GM18519 (cell line): Measurements from ENCODE around the gene ACTBL2.
"Not testable (repeated sequence)": the region's sequence is repeated elsewhere in the genome, so short reads cannot be mapped to it uniquely, and the experiment has no call there.

Experiments used
- ATAC-seq: cut with Tn5 transposase; IDR thresholded peaks from one replicate; pipeline ENCODE4 v1.9.1; 2021; ENCODE audit warnings: mild to moderate bottlenecking, moderate library complexity; ENCODE audit not compliant: unreplicated experiment, low FRiP score

ACTBL2 gene

DNA sequence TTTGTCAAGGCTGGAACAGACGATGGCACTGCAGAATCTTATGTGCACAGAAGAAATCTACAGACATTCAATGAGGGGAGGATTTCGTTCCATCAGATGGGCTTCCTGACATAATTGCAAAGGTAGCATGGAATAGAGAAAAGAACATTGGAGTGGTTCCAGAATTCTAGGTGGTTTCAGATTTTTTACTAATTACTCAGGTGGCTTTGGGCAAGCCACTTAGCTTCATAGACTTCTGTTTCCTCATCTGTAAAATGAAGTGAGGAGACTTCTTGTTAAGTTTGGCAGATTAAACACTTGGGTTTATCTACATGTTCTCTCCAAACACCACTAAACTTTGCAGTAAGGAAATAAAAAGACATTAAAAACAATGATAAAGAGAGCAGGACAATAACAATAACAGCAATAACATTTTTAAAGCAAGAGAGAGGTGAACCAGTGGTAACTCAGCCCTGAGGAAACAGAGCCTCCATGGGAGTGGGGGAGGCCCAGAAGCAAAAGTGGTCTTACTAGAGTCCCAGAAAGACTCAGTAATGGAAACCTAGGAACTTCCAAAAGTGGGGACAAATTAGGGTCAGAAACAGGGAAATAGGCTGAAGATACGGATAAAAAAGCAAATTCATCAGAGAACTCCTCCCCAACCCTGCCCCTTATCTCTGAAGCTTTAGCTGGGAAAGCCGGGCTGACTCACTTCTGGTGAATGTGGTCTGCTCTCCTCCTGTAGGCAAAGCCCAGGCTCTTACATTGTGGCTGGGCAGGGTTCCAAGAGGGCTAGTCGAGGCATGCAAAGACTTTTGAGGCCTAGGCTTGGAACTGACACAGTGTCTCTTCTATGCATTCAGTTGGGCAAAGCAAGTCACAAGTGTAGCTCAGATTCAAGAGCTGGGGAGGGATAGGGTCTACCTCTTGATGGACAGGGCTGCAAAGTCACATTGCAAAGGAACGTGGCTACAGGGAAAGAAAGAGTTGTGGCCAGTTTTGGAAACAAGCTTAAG lies 11.8 kb upstream of the ACTBL2 start:
- peak; percentile 33 for ATAC-seq

DNA sequence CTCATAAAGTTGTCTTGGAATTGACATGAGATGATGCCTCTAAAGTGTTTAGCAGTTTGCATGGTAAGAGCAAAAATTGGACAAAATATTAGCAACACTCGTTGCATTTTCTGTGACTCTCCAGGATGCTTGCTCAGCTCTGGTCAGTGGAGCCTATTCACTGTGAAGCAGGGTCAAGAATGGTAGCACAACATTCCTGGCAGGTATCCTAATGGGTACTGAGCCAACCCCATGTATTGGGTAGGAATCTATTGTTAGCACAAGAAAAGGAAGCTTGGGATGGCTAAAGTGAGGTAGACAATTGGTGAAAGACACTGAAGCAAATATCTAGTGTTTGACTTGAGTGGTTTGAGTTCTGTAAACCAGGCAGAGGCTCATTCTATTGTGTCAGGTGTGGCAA lies 10.4 kb upstream of the ACTBL2 start:
- no peak for ATAC-seq

DNA sequence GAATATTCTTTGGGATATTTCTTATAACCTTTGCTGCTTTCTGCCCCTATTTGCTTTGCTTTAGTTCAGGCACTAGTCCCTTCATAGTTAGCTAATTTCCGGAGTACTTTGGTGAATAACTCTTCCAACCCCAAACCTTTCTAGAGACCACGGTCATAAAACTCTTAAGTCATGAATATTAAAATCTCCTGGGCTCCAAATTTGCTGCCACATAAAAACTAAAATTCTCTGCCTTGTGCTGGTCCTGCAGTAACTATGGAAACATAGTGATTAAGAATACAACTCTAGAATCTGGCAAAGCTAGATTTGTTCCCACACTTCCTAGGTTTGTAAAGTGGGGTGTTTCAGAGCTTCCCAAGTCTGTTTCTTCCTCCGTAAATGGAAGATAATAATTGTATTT lies 10.0 kb upstream of the ACTBL2 start:
- ATAC-seq = no peak

DNA sequence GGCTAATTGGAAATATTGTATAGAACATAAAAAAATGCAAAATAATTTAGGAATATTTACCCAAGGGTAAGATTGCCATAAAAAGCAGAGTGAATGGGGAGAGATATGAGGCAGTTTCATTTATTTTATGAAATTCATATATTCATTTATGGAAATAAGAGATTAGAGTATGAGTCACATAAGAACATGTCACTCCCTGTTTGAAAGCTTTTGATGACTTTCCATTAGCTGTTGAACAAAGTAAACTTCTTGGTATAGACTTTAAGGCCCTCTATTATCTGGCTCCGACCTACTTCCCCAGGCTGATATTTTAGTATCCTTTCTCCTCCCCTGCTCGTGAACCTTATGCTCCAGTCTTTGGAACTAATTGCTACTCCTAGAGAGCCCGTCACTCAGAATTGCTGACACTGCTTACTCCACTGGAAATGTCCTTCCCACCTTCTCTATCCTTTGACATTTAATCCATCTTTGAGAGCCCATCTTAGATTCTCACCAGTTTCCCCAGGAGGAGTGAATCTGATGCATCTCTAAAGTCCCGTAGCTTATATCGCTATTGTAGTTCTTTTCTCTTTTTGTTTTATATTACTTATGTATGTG lies 8.9 kb upstream of the ACTBL2 start:
- ATAC-seq = no peak

DNA sequence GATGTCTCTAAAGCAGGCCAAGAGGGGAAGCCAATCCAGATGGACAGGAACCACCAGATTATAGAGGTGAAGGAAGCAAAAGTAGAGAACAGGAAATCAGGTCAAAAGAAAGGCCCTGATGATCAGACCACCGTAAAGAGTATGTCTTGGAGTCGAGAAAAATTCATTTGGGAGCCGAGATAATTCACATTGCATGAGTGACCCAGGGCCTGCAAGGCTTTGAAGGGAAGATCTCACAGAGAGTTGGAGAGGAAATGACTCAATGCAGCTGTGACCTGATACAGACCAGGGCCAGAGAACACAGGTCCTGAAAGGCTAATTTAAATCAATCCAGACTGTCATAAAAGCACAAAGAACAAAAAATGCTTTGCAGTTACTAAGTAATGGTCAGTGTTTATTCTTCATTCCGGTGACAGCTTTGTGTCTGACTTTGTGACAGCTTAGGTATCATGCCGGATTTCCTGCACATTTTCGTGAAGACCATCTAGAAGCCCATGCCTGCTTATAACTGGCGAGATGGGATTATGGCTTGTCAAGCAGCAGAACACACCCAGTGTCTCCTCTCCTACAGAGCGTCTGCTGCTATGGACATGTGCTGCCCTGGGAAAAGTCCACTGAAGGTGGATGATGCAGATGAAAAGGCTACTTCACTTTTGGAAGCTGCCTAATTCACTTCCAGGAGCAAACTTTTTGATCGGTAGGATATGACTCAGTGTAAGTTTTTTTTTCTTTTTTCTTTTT lies 5.8 kb upstream of the ACTBL2 start:
- no peak for ATAC-seq

DNA sequence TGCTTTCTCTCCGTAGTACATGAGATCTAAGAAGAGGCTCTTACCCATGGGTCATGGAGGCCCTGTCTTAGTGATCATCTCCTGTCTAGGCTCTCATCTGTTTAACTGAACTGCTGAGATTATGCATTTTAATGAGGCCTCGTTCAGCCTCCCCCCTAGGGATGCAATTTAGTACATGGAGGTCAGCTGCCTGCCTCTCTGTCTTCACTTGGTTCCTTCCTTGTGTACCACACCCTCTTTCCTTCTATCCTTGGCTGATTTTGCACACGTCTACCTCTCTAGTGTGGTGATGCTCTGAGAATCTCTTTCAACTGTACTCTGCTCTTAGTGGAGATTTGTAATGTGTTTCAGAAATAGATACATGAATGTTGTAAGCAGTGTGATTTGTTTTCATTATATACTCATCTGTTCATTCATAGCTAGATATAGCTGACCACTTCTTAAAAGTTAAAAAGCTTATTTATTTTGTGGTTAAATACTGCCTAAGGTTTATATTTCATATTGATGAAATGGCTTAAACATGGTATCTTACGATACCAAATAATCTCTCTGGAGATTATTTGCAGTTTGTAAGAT lies 3.5 kb upstream of the ACTBL2 start:
- ATAC-seq = no peak

DNA sequence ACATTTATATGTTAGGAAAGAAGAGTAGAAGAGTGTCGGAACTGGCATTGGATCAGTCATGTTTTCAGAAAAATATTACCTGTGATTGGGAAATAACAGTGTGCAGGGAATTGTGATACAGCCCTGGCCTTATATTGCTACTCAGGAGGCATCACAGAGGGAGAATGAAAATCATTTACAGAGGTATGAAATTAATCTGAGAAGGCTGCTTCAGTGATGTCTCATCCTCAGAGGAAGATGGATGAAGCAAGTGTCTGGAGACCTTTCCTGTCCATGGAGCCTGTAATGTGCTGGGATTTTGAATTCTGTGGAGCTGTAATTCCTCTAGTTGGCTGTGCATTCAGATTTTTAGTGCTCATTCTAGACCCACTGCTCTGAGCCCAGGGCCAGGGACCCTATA lies 3.8 kb downstream of the ACTBL2 start:
- no peak for ATAC-seq

DNA sequence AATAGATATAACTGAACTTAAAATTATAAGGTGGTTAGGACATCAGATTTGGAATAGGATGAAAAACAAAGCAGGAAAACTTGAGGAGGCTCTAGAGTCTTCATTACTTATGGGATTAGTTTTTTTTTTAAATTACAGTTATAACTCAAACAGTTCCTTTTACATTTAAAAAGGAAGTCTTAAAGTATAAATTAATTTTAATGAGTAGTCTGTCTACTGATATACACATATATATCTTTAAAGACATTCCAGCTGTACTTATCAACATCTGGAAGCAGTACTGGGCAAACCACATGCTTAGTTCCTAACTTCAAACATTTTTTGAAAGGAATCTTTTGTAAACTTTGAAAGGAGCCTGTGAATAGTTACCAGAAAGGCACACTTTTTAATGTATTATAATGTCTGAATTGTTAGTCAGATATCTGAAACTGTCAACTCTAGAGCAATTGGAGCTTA lies 6.0 kb downstream of the ACTBL2 start:
- ATAC-seq = no peak

DNA sequence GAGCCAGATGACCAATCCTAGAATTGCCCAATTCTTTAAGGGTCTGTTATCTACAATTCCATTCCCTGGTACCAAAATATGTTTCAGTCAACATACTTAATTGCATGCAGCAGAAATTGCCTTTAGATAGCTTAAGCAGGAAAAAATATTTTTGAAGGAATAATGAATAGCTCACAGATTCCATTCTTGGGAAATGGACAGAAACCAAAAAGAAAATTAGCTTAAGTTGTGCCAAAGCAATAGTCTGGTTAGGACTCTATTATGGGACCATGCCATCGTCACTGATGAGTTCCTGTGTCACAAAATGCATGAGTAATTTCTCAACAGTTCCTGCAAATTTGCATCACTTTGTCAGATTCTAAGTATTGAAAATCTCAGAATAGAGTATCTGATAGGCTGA lies 12.3 kb downstream of the ACTBL2 start:
- ATAC-seq = no peak

DNA sequence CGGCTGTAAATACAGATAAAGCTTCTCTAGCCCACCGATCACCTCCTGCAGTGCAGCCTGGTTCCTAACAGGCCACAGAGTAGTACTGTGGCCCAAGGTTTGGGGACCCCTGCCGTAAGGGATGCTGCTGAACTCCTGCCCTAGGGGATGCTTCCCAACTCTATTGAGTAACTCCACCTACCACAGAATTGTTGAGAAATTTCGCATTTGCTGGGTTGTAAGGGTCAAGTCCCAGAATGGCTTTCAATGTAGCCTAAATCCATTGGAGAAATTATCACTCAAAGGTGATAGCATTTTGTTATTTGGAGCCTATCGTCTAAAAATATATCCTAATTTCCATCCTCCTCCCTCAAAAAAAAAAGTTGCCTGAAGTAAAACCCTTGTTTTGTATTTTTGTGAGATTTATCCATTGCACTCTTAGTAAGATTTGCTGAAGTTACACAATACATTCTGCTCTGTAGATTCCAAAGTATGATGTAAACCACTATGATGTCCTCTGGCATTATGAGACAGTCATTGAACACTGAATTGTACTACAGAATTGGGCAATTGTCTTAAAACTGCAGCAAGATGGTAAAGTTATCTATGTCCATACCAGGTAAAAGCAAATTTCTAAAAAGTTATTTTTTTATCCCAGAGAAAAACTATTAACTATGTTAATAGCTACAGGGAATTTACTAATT lies 14.0 kb downstream of the ACTBL2 start:
- no peak for ATAC-seq

DNA sequence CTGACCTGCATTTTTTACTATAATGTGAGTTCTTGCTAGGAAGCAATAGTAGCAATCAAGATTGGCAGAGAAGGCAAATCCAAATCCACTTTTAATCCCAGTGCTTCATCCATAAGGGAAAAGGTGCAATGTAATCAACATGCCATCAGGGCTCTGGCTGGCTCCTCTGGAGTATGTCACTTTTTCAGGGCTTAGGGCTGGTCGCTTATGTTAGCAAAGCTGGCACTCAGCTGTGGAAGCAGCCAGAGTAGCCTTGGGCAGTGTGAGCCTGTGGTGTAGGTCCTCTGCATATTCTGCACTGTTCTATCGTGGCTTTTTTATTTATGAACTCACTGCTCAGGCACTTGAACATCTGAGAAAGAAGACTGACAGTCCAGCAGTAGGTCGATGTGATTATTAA lies 16.1 kb downstream of the ACTBL2 start:
- no peak for ATAC-seq

DNA sequence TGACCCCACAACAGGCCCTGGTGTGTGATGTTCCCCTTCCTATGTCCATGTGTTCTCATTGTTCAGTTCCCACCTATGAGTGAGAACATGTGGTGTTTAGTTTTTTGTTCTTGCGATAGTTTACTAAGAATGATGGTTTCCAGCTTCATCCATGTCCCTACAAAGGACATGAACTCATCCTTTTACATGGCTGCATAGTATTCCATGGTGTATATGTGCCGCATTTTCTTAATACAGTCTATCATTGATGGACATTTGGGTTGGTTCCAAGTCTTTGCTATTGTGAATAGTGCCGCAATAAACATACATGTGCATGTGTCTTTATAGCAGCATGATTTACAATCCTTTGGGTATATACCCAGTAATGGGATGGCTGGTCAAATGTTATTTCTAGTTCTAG lies 22.6 kb downstream of the ACTBL2 start:
- ATAC-seq = not testable (repeated sequence)

DNA sequence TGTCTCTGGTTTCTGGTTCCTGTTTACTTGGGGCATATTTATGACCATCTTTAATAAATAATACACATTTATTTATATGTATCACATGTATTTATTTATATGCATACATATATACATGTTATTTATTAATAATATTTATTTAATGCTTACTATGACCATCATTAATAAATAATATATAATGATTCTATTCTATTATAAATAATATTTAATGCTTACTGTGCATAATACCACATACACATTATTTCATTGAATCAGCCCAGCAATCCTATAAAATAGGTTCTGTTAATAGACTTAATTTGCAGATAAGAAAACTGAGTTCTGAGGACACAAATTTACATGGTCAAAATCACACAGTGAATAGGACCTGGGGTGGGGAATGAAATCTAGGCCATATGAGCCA lies 24.2 kb downstream of the ACTBL2 start:
- ATAC-seq = no peak

DNA sequence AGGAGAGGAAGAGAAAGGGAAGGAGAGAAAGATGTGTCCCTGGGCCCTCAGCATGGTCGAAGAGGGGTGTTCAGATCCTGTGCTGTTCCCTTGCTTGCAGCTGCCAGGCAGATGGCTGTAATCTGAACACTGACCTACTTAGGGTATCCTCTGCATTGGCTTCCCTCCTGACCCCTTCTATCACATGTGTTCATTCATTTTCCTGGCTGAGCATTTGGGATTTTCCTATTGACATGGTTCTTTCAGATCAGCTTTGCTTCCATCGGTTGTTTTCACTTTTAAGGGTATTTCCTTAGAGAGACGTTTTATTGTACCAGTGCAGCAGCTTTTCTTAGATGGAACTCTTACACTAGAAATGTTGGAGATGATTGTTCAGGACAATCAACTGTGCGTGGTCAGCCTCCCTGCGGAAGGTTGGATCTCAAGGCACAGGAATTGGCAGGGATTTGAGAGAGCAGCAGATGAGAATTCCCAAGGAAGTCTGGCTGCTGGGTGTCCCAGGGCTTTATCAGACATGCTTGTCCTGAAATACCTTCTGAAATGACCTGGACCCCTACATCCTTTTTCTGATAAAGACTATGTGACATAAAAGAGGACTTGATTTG lies 26.0 kb downstream of the ACTBL2 start:
- no peak for ATAC-seq

DNA sequence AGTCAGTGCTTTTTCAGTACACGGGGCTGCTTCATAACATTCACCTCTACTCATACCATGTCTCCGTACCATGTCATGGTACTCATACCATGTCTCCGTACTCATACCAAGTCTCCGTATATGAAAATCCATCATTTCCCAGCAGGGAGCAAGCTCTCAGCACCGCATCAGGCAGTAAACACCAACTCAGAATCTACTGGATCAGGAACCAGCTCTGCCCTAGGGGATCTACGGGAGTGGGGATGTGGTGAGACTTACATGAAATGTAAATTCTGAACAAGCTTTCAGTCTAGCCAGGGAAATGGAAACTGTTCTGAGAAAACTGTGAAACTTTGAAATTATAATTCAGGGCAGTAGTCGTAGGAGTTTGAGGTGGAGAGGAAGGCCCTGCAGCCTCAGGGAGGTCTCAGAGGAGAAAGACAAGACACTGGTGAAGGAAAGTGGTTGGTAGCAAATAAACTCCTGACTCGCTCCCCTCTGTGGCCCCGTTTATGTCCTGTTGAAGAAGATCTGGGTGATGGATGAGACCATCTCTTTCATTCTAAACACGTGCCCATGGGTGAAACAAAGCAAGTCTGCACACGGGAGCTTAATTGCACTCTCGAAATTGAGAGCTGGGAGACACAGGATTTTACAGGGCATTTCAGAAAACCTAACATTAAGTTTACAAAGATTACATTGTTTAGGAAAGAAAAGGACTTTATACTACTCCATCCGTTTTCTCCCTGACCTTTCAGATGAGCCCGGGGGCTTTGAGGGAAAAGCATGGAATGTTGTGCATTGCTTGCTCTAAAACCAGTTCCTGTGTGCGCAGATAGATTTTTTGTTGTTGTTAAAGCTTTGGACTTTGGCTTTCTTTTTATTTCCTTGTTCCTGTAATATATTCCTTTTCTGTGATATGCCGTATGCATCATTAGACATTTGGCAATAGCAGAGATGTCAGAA lies 26.8 kb downstream of the ACTBL2 start:
- no peak for ATAC-seq

DNA sequence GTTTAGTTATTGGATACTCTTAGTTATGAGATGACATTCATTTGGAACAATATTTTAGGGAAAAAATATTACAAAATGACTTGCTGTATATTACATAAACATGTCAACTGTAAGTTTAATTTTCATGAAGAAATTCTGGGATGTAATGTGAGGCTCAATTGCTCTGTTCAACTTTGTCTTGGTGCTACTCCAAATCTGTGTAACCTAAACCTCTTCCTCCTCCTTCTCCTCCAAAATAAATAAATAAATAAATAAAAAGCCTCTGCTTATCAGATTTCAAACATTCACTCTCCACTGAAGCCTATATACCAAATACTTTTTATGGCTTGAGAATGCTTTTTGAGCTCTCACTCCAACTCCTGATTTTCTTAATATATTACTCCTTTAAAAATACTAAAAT lies 27.7 kb downstream of the ACTBL2 start:
- no peak for ATAC-seq

DNA sequence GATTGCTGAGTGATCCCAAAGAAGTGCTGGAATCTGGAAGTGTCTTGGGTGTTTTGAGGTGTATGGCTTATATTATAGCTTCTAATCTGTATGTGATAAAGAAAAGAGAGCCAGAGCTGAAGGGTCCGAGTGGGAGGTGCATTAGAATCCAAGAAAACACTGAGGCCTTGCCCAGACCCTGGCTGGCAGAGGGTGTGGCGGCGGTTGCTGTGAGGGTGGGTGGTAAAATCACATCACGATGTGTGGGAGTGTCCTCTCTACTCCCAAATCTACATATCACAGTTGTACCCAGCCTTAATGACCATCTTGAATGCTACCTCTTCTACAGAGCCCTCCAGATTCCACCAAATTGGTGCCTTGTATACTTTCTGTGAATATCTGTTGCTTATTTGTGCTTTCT lies 28.9 kb downstream of the ACTBL2 start:
- no peak for ATAC-seq

DNA sequence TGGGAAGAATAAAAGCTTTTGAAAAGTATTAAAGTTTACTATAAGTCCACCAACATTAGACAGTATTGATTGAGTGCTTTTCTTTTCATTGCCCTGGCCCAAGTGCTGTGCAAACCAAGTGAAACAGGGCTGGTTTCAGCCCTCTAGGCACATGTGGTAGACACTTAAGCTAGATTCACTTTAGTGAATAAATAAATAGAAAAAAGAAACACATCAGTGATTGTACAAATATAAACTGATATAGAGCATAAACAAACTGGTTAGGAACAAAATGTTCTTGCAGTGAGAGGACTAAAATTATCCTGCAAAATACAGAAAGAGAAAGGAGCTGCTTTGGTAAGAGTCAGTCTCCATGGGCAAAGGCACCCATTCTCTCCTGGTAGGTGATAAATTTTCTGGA lies 29.7 kb downstream of the ACTBL2 start:
- ATAC-seq = no peak
